TTC549 (cell line): ENCODE results near the gene FEM1B.
"Not testable (repeated sequence)": the region's sequence is repeated elsewhere in the genome, so short reads cannot be mapped to it uniquely, and the experiment has no call there.

Experiments used
- FAIRE-seq: peaks from 2 replicates; lab custom pipeline; 2012; peaks lifted over from hg19 to GRCh38; lab: Jason Lieb, UNC

Gene FEM1B

DNA sequence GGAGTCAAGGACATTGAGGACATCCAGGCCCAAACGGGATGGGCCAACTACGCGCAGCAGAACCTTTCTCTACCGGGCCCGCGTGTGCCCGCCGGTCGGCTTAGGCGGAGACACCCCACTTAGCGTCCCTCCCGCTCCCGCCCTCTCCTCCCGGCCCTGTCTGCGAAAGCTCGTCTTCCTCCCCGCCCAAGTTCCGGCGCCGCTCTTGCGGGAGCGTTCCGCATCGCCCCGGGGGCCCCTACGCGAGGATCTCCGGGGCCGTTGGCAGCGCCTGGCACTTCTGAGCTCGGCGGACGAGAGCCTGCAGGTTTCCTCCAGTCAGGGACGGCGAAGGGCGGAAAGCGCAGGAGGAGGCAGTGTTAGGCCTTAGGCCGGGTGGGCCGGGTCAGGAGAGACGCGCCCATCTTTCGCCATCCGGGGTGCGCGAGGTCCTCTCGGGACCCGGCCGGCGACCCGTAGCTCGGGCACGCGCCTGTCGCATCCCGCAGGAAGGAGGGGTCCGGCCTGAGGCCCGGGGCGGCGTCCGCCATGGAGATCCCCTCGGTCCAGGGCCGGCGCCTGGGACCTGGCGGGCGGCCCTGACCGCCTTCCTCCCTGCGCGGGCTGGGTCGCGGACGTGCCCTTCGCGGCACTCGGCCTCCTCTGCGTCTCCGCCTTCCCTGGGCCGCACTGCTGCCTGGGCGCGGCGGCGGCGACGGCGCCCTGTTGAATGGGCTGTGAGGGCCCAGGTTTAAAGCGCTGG, at the start of gene FEM1B:
Gene FEM1B, plus strand, starts transcription at position 143 of the 742 bp plus-strand sequence. CDS start 673 bp downstream, outside the sequence.
- FAIRE-seq, result no peak

DNA sequence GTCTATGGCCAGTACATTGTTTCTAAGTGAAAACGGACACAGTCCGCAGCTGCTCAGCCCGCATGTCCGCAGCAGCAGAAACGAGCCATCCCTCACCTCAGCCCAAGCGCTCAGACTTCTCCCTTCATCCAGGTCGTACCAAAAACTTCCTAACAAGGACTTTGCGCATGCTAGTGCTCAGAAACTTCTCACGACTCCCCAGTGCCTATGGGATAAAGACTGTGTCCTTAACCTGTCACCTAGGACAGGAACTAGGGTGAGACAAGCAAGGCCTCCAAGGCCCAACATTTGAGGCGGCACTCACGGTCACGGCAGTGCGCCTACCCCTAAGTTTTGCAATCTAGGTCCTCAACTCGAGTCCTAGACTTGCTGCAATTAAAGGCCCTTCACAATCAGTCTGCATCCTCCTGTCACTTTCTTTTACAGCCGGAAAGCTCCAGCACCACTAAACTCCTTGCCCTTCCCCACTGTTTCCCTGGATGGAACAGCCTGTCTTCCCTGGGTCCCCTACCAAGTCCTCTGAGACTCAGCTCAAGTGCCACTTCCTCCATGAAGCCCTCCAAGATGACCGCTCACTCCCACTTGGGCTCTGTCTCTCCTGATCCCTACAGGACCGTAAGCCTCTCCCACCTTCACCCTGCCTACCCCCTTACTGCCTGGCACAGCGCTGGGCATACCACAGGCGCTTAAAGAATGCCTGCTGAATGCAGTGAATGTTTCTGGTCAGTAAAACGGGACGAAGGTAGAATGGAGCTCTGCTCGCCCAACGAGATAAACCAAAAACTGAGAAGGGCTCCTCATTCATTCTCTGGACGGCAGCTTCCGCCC, 49.2 kb upstream of the FEM1B start:
- no peak for FAIRE-seq

DNA sequence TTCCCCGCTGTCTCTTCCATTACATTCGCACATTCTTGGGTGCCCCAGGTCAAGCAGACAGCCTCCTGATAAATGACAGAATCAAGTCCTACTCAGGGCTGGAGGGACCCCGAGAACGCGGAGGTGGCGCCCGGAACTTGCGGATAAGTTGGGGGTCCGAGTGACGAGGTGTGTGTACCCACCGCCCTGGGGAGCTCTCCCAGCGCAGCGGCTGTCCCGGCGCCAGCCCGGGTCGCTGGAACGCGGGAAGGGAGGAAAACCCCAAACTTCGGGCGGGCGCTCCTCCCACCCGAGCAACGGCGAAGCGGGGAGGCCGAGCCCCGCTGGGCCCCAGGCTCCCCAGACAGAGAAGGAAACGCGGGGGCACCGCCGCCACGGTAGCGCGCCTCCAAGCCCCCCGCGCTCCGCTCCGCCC, 48.6 kb upstream of the FEM1B start:
- no peak for FAIRE-seq

DNA sequence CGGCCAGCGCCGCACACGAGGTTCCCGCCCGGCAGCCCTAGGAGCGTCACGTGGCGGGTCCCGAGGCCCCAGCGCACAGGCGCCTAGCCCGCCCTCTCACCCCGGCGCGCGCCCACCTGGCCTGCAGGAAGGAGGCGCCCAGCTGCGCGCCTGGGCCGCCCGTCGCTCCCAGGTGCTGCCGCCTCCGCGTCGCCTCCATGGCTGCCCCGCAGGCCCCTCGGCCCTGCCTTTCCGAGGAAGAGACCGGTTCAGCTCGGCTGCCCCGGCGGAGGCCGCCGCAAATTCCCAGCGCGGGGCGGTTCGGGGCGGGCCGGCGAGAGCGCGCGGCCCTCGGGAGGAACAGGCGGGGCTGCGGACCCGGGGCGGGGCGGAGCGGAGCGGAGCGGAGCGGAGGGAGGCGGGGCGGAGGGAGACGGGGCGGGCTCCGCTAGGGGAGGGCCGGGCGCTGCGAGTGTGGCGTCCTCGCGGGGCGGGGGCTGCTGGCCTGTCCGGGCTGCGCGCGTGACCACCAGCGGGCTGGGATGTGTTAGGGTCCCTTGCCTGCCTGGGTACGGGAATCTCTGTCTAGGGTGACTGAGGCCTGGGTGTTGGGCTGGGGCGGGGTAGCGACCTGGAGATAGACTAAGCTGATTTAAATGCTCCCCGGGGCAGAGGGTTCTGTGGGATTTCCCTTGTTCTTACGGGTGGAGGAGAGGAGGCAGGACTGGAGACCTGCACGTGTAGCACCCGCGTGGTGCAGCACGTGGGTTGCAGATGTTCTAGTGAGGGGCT, 48.0 kb upstream of the FEM1B start, which contains the start of gene CLN6:
Gene CLN6, minus strand, starts transcription at position 343 of the 771 bp plus-strand sequence. Its CDS starts 144 bp downstream, at position 199.
- FAIRE-seq, result no peak

DNA sequence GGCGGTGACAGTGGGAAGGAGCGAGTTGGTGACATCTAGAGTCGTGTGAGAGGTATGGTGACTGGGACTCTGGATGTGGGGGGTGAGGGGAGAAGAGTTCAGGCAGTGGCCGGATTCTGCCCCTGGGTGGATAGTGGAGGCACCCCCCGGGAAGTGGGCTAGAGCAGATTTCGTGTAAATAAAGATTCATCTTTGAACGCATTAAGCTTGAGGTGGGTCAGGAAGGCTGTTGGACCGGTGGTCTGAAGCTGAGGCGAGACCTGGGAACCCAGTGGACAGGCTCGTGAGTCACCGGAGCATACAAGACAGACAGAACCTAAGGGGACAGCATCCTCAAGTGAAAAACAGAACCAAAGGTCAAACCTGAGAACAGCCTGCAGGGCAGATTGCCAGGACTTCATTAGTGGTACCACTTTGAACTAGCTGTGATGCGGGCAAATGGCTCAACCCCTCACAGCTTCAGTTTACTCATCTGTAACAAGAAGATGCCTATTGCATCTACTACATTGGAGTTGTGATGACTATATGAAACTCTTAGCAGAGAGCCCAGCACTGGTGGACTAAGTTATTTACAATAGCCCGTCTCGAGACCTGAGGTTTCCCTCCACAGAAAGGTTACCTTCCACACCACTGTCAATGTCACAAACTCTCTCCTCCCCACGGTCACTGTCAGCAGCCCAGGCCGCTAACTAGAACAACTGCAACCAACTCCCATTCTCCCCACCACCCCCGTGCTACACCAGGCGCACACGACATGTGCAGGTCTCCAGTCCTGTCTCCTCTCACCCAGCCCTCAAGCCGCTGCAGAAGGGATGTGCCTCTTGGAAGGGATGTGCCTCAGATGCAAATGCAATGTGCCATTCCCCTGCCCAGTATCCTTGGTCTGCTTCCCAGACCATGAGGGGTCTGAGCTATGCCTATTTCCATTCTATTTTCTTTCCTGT, 47.1 kb upstream of the FEM1B start:
- no peak for FAIRE-seq

DNA sequence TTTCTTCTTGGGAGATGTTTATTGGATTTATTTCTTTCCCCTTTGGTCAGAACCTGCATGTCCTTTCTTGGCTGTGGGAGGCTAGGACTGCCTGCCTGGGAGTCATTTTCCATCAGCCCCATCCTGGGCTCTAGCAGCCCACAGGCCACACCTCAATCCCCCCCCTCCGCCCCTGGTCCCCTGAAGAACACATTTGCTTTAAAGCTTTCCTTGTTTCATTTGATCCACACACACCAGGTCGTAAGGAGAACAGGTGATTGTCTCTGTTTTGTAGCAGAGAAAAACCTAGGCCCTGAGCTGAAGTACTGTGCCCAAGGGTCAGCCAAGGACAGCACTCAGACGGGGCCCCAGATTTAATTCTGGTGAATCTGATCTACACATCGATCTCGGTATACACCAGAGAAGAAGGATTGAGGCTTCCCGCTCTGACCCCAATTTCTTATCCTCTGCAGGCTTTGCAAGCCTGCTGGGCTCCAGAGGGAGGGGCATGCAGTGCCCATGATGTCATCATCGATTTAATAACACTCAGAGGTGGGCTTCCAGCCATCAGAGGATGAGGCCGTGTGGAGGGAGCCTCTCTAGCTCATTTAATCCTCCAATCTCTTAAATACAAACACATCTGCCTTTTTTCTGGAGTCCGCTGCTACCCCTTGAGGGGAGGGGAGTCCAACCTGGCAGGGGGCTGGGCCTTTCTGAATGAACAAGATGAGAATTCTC, 46.3 kb upstream of the FEM1B start:
- no peak for FAIRE-seq

DNA sequence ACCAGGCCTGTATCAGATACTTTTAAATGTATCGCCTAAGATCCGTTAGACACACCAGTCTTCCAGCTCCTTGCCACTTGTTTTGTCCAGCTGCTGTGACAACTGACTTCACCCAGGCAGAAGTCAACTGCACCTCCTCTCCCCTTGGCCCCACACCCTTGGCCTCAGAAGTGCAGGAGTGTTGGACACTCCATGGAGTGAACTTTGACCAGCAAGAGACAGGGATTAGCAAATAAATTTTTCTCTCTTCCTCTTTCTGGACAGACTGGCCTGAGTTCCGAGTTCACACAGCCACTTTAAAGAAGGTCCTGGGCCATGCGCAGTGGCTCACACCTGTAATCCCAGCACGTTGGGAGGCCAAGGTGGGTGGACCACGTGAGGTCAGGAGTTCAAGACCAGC, 45.1 kb upstream of the FEM1B start:
- FAIRE-seq, result no peak

DNA sequence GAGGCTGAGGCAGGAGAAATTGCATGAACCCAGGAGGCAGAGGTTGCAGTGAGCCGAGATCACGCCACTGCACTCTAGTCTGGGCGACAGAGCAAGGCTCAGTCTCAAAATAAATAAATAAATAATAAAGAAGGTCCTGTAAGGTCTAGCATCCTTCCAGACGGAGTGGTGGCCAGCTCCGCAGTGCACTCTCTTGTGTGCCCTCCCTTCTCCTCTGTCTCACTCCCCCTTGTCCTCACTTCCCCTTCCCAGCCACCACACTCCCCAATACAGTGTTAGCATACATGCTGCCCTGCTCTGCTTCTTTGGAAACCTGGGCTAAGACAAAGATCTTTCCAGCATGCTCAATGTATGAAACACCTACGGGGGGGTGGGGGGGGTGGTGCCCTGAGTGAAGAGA, 44.6 kb upstream of the FEM1B start:
- FAIRE-seq, result no peak

DNA sequence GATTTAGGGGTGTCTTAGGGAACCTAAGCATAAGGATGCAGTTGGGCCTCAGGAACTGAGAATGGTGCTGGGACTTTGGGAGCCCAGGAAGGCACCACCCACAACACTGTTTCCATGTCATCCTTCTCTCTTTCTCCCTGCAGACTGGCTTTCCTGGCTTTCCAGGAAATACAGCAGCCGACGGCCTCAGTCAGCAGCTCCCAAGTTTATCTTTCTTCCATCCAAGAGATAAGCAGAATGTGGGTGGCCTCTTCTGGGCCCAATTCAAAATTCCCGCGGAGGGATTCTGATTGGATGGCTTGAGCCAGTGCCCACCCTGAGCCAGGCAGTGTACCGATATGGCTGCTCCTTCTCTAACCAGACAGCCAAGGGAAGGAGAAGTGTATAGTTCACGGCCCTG, 43.5 kb upstream of the FEM1B start:
- no peak for FAIRE-seq

DNA sequence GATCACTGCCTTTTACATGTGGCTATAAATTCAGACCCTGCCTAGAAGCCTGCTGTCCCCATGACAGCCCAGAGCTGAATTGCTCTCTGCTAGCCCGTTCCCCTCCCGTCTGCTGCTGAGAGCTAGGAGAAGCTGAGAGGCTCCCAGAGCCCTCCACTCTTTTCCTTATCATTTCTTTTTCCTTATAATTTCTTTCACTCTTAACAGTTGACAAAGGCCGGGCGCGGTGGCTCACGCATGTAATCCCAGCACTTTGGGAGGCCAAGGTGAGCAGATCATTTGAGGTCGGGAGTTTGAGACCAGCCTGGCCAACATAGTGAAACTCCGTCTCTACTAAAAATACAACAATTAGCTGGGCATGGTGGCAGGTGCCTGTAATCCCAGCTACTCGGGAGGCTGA, 43.0 kb upstream of the FEM1B start:
- not testable (repeated sequence) for FAIRE-seq

DNA sequence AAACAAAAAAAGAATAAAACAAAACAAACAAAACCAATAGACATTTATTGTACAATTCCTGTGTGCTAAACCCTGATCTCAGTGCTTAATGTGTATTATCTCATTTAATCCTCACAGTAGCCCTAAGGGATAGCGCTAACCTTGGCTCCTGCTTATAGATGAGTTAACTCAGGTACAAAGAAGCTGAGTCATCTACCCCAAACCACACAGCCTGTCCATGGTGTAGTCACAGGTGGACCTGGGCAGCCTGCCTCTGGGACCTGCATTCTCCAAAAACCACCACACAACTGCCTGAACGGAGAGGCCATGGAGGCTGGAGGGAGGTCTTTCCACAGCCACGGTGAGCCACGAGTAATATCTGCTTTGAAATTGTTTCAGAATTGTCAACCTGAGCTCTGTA, 42.5 kb upstream of the FEM1B start:
- no peak for FAIRE-seq

DNA sequence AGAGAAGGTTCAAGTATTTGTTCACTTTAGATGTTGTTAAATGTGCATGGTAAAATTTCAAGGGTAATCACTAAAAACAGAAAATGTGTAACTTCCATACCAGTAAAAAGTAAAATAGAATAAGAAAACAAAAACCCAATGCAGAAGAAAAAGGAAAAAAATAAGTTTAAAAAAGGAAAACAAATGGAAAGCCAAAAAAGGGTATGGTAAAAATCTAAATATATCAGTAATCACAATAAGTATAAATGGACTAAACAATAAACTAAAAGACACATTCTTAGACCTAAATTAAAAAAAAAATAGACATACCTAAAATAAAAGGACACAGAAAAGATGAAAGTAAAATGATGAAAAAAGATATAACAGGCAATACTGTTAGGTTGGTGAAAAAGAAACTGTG, 38.5 kb upstream of the FEM1B start:
- FAIRE-seq, result no peak

DNA sequence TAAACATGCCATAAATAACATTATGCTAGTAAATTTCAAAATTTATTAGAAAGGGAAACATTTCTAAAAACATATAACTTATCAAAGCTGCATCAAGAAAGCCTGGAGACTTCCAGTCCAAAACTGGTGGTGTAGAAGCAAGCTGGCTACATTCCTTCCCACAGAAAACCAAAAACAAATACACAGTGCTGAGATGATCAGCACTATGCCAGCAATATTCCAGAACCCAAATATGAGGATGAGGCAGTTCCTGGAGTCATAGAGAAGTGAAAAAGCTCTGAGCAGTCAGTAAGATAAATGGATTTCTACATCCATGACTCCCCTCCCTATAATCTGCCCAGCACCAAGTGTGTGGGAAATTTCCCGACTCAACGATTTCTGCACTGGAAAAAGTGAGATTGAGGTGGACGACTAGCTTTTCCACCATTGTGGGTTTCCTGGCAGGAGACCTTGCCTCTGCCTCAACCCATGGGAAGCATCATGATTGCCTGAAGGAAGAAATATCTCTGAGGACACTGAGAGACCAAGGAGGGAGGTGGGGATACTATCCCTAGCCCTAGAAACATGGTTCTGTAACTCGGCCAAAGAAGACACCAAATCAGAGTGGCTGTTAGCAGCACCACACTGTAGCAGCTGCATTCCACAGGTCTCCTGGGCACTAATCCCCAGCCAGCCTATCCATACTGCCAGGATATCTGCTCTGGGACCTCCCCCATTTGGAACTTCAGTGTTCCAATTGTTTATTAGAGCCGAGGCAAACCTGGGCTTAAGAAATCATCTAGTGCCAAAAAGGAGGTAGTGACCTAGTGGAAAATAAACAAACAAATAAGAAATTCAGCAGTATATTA, 36.2 kb upstream of the FEM1B start:
- no peak for FAIRE-seq

DNA sequence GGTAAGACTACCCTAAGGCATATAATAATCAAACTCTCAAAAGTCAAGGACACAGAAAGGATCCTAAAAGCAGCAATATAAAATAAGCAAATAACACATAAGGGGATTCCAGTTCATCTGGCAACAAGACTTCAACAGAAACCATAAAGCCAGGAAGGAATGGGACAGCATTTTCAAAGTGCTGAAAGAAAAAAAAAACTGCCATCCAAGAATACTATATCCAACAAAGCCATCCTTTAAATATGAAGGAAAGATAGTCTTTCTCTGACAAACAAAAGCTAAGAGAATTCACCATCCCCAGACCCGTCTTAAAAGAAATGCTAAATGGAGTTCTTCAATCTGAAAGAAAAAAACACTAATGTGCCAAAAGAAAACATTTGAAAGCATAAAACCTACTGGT, 33.3 kb upstream of the FEM1B start:
- FAIRE-seq, result no peak

DNA sequence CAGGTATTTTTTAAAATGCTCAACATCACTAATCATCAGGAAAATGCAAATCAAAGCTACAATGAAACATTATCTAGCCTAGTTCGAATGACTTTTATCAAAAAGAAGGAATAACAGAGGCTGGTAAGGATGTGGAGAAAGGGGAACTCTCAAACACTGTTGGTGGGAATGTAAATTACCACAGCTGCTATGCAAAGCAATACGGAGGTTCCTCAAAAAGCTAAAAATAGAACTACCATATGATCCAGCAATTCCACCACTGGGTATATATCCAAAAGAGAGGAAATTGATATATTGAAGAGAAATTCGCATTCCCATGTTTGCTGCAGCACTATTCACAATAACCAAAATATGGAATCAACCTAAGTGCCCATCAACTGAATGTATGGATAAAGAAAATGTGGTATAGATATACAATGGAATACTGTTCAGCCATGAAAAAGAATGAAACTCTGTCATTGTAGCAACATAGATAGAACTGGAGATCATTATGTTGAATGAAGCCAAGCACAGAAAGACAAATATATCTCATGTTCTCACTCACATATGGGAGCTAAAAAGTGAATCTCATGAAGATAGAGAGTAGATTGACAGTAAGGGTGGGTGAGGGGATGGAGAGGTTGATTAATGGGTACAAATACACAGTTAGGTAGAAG, 28.4 kb upstream of the FEM1B start:
- FAIRE-seq, result no peak

DNA sequence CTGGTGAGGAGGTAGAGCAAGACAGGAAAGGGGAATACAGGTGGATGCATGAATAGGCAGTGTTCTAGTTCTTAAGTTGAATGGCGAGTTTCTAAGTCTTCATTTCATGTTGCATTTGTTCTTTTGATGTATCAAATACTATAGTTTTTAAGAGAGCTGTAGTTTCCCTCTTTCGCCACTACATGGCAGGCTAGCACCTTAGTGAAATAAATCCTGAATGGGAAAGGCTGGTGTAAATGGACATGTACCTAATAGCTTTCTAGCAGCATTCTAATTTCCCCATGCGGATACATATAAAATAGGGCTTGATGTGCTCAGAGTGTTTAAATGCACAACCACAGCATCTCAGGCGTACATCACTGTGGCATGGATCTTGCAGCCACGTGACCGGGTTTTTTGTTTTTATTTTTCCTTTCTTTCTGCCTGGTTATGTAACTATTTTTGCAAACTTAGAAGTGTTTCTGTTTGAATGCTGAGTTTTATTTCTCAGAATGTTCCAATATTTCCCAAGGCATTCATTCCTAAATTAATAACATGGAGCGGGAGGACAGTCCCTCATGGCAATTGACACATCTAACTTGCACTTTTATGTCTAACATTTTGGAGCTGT, 24.5 kb upstream of the FEM1B start:
- peak; percentile 93 for FAIRE-seq

DNA sequence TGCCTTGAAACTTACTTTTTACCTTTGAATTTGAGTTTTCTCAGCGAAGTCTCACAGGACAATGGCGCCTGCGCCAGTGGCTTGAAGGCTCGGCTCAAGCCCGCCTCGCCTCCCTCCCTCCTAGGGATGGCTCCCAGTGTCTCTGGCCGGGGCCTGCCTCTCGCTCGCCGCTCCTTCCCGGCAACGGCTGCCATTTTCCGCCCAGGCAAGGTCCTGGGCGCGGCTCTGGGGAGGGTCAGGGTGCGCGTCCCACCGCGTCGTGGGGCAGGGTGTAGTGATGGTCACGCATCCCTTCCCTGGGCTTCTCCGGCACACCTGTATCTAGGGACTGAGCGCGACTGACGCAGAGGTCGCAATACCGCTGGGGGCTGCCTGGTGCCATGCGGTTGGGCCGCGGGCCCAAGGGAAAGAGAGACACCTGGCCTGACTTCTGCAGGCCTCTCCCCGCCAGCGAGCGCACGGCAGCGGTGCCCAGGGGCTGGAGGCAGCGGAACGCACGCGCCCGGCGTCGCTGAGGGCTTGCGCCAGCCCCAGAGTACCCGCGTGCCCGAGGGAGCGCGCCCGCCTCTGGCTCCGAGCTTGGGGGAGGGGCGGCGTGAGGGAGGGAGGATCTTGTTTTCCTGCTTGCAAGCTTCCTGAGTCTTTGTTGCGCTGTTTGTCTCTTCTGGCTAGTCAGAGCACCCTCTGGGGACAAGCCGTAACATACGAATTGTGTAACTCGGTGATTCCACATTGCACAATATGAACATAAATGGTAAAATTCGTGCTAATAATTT, 20.7 kb upstream of the FEM1B start:
- FAIRE-seq, result no peak

DNA sequence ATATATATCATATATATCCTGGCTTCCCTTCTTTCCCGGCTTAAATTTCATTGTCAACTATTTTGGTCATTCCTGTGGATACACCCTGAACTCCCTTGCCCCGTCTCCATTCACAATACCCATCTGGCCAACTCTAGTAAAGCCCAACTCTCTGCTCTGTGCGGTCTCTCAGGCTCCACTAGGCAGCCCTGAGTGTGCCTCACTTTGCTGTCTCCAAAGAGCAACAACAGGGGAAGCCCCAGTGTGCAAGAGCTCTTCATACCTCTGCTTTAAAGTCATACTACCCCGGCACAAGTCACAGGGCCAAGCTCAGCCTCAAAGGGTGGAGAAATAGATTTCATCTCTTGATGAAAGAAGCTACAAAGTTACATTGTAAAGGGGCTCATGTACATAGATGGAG, 18.9 kb upstream of the FEM1B start:
- FAIRE-seq, result no peak
